ENCODE data around the gene CYB561D1. TPM values are rescaled to one million over a fixed set of nuclear protein-coding genes. Genes with fewer than 3 reads are reported as not detected.

Gene CYB561D1
- total and polyA plus RNA-seq, 2 of the 8 experiments (the other 6 are each of a cell fraction or from before 2014, with no cell fraction given) = 3.6 to 3.8 TPM

- Histone ChIP-seq H3K4me1 (replicated peaks in 1 of 4; ENCODE audit: control insufficient read depth in 3 of 4, insufficient read depth in 4 of 4, low read length in 3 of 4) (peaks cover 0 to 3% (median 1%) of the 10 kb centered on the region in 4 experiments; a peak in 4 of 7 replicates), H3K4me2 (ENCODE audit: insufficient read depth in 1 of 2, low read depth in 2 of 2, low read length in 2 of 2) (peak overlapping the region in 1 of 2 experiments; percentile 56; a peak in 1 of 4 replicates), H3K23ac (ENCODE audit: insufficient read length) (no peak overlapping the region), H3K79me1 (ENCODE audit: low read depth, low read length) (no peaks in the 10 kb centered on the region), H4K20me1 (replicated peaks in 1 of 2; ENCODE audit: control insufficient read depth in 1 of 2, insufficient read depth in 2 of 2, low read length in 2 of 2) (no peaks in the 10 kb centered on the region), H3K27ac (ENCODE audit: low read depth, low read length) (no peak overlapping the region), H3K18ac (ENCODE audit: extremely low read depth, low read length) (no peak overlapping the region), H2BK120ac (replicated peaks; ENCODE audit: low read depth, low read length) (no peak overlapping the region), H4K5ac (ENCODE audit: insufficient read length, low read depth, low read length) (no peak overlapping the region), H4K8ac (ENCODE audit: extremely low read depth, insufficient read depth, low read length) (no peak overlapping the region; the same call in 1 of the 2 replicates), H3K4me3 (ENCODE audit: extremely low read depth in 1 of 4, insufficient read depth in 2 of 4, low read depth in 3 of 4, low read length in 4 of 4) (peak overlapping the region in 2 of 4 experiments; percentile 10 to 40; a peak in 1 of 8 replicates), H3K23me2 (ENCODE audit: low read depth, low read length) (no peaks in the 10 kb centered on the region; the same call in 1 of the 2 replicates), H2BK5ac (ENCODE audit: low read depth, low read length) (no peak overlapping the region), H2AK5ac (ENCODE audit: low read depth, low read length) (no peak overlapping the region), H3K36me3 (ENCODE audit: control insufficient read depth in 2 of 4, insufficient read depth in 4 of 4, low read length in 3 of 4) (no peaks in the 10 kb centered on the region), H2BK12ac (ENCODE audit: low read depth, low read length) (no peak overlapping the region), H3K56ac (replicated peaks; ENCODE audit: insufficient read length, low read depth, low read length) (no peak overlapping the region), H3K79me2 (ENCODE audit: control insufficient read depth in 1 of 2, insufficient read depth in 2 of 2, low read length in 2 of 2) (no peaks in the 10 kb centered on the region), H2AFZ (ENCODE audit: low read length) (peak overlapping the region; percentile 80), H4K91ac (replicated peaks; ENCODE audit: insufficient read length, low read length) (peak overlapping the region; percentile 77), H3K27me3 (replicated peaks in 1 of 4; ENCODE audit: control insufficient read depth in 3 of 4, extremely low read depth in 1 of 4, insufficient read depth in 3 of 4, low read length in 3 of 4) (no peaks in the 10 kb centered on the region), H2BK20ac (ENCODE audit: low read length) (no peak overlapping the region), H2BK15ac (ENCODE audit: low read length) (no peak overlapping the region; the same call in 1 of the 2 replicates), H3K4ac (replicated peaks; ENCODE audit: insufficient read length, low read depth, low read length) (peak overlapping the region; percentile 87), H3K9me3 (ENCODE audit: insufficient read depth in 2 of 2, low read depth in 1 of 2, low read length in 1 of 2) (no peaks in the 10 kb centered on the region), H3K14ac (ENCODE audit: insufficient read length) (no peak overlapping the region), H3K9ac (replicated peaks in 1 of 4; ENCODE audit: extremely low read depth in 1 of 4, low read depth in 3 of 4, low read length in 3 of 4) (no peak overlapping the region; a peak in 1 of 7 replicates)
- ChIA-PET CTCF (ENCODE audit: partially characterized antibody) (interaction anchor here (0.6 to 26.3 kb wide), 77 partner anchors 10 to 482 kb away, joined by 3 to 1755 read pairs (median 4); partner anchors contain the start of genes AMIGO1, ATXN7L2, CYB561D1 and GPR61), POLR2A (ENCODE audit: partially characterized antibody) (interaction anchor here (0.7 to 2.8 kb wide), 12 partner anchors 8 to 292 kb away, joined by 3 to 20 read pairs (median 5); partner anchors contain the start of genes AMIGO1, ATXN7L2, CYB561D1 and GNAI3)
- FAIRE-seq (no peak), DNase-seq (ENCODE audit: low read depth in 1 of 2, low spot score in 2 of 2) (peak in 1 of 2 experiments; percentile 97)
- WGBS, 2 experiments (ENCODE audit: extremely low coverage in 1 of 2, insufficient coverage in 1 of 2, insufficient read length in 1 of 2, insufficient replicate concordance in 2 of 2, low coverage in 1 of 2, low lambda C conversion rate in 2 of 2, missing lambda C conversion rate in 1 of 2) = 33% methylated on average over 12 of the region's 12 CpGs; no CpG with 5 or more reads in 1 of the 2 experiments
- TF ChIP-seq KDM4A (IDR thresholded peaks at IDR 0.05; ENCODE audit: low read depth, low read length, severe bottlenecking) (peak; percentile 25), RNF2 (IDR thresholded peaks at IDR 0.05; ENCODE audit: borderline replicate concordance, low read depth, low read length, missing control alignments, poor library complexity, severe bottlenecking) (no peak), E2F6 (IDR thresholded peaks at IDR 0.05) (peak; percentile 49), RAD21 (IDR thresholded peaks at IDR 0.05 in 1 of 2, conservative IDR thresholded peaks at IDR 0.05 in 1 of 2; ENCODE audit: low read depth in 2 of 2, low read length in 2 of 2) (peak; percentile 93), MAX (IDR thresholded peaks at IDR 0.05) (peak; percentile 51; the same call in 1 of the 2 replicates), SP2 (IDR thresholded peaks at IDR 0.05; ENCODE audit: low read length) (no peak), ATF2 (IDR thresholded peaks at IDR 0.05; ENCODE audit: low read length) (0 out of 2 replicates have a peak, but pooled peaks have one; percentile 63)
Observed at GRCh38 chr1:109532365-109533136, 38.7 kb downstream of the CYB561D1 start.

Measured in H1 (cell line).